Measurements from ENCODE around the gene DSEL. TPM values are rescaled to one million over a fixed set of nuclear protein-coding genes. Genes with fewer than 3 reads are reported as not detected.

DSEL gene
- total and polyA plus RNA-seq, 2 experiments from 2014 or later, result 4.0 to 18.9 TPM

DNA sequence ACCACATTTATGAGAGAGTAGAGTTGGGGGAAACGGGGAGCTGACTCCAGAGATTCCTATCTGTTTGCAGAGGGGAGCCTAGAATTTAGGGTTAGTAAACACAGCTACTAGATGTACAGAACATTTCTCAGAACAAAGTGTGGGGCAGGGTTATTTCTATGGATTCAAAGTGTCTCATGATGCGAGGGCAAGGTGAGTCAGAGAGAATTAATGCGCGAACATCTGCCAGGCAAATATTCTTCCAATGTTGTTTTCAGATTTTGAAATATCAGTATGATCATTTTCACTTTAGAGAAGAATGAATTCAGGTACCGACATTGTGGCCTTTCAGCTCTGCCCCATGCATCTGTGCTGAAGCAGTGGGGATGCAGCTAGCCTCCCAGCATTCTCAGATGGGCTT, 2.0 kb upstream of the DSEL start:
- DNase-seq (ENCODE audit: low spot score), result no peak
- Histone ChIP-seq H3K36me3 (replicated peaks; ENCODE audit: insufficient read depth, low read depth) (no peaks in the 10 kb centered on the region), H3K9me2 (replicated peaks; ENCODE audit: insufficient read depth) (no peaks in the 10 kb centered on the region), H3K27ac (no peak overlapping the region), H4K20me1 (ENCODE audit: insufficient read depth, poor library complexity, severe bottlenecking) (no peaks in the 10 kb centered on the region), H3K4me2 (no peak overlapping the region), H3K4me1 (ENCODE audit: insufficient read depth) (peaks cover 12% of the 10 kb centered on the region), H3K27me3 (no peaks in the 10 kb centered on the region), H3K4me3 (no peak overlapping the region), H2AFZ (no peak overlapping the region), H3K79me2 (peaks cover 20% of the 10 kb centered on the region), H3K9me3 (ENCODE audit: low read depth) (no peaks in the 10 kb centered on the region)
- TF ChIP-seq CTCF (IDR thresholded peaks at IDR 0.05; ENCODE audit: poor library complexity) (no peak), EZH2 (IDR thresholded peaks at IDR 0.05; ENCODE audit: borderline replicate concordance) (no peak), EZH2phosphoT487 (IDR thresholded peaks at IDR 0.05; ENCODE audit: low read depth, severe bottlenecking, unreplicated experiment) (no peak)
- WGBS (ENCODE audit: low lambda C conversion rate, missing lambda C conversion rate), result 94% methylated on average over 5 of the region's 5 CpGs

- peaks cover 24% of the 10 kb centered on the region for H3K79me2 ChIP-seq
- H3K36me3 ChIP-seq (replicated peaks; ENCODE audit: insufficient read depth, low read depth), result no peaks in the 10 kb centered on the region
- no peaks in the 10 kb centered on the region for H3K9me3 ChIP-seq (ENCODE audit: low read depth)
- no peak overlapping the region for H3K4me3 ChIP-seq
- H3K4me2 ChIP-seq, result peak overlapping the region; percentile 81
- peak overlapping the region; percentile 87 for H2AFZ ChIP-seq
- no peaks in the 10 kb centered on the region for H3K27me3 ChIP-seq
- no peaks in the 10 kb centered on the region for H4K20me1 ChIP-seq (ENCODE audit: insufficient read depth, poor library complexity, severe bottlenecking)
- H3K27ac ChIP-seq, result peak overlapping the region; percentile 74
- no peaks in the 10 kb centered on the region for H3K9me2 ChIP-seq (replicated peaks; ENCODE audit: insufficient read depth)
- peak; percentile 28 for DNase-seq (ENCODE audit: low spot score)
- H3K4me1 ChIP-seq (ENCODE audit: insufficient read depth), result peaks cover 12% of the 10 kb centered on the region
- TF ChIP-seq EZH2 (IDR thresholded peaks at IDR 0.05; ENCODE audit: borderline replicate concordance), result no peak
- no peak for TF ChIP-seq EZH2phosphoT487 (IDR thresholded peaks at IDR 0.05; ENCODE audit: low read depth, severe bottlenecking, unreplicated experiment)
- TF ChIP-seq CTCF (IDR thresholded peaks at IDR 0.05; ENCODE audit: poor library complexity), result no peak
- WGBS (ENCODE audit: low lambda C conversion rate, missing lambda C conversion rate), result 11% methylated on average over 4 of the region's 4 CpGs
Observed at GRCh38 chr18:67517444-67517765, 885 bp upstream of the DSEL start.

GRCh38 chr18:67515942-67516538, 480 bp downstream of the DSEL start:
- Histone ChIP-seq H3K79me2 (peaks cover 24% of the 10 kb centered on the region), H3K9me2 (replicated peaks; ENCODE audit: insufficient read depth) (no peaks in the 10 kb centered on the region), H3K9me3 (ENCODE audit: low read depth) (no peaks in the 10 kb centered on the region), H3K36me3 (replicated peaks; ENCODE audit: insufficient read depth, low read depth) (no peaks in the 10 kb centered on the region), H3K4me1 (ENCODE audit: insufficient read depth) (peaks cover 12% of the 10 kb centered on the region), H2AFZ (peak overlapping the region; percentile 93), H4K20me1 (ENCODE audit: insufficient read depth, poor library complexity, severe bottlenecking) (no peaks in the 10 kb centered on the region), H3K4me2 (peak overlapping the region; percentile 83), H3K27ac (peak overlapping the region; percentile 87), H3K4me3 (peak overlapping the region; percentile 92), H3K27me3 (no peaks in the 10 kb centered on the region)
- no peak for TF ChIP-seq EZH2phosphoT487 (IDR thresholded peaks at IDR 0.05; ENCODE audit: low read depth, severe bottlenecking, unreplicated experiment)
- TF ChIP-seq EZH2 (IDR thresholded peaks at IDR 0.05; ENCODE audit: borderline replicate concordance), result no peak
- peak; percentile 84 for TF ChIP-seq CTCF (IDR thresholded peaks at IDR 0.05; ENCODE audit: poor library complexity)
- DNase-seq (ENCODE audit: low spot score), result peak; percentile 95
- WGBS (ENCODE audit: low lambda C conversion rate, missing lambda C conversion rate), result 3% methylated on average over 51 of the region's 53 CpGs

Data from hepatocyte (in vitro differentiated cells).